ENCODE measurements around the gene GPD1.

GRCh38 chr12:50121641-50122040 lies 17.8 kb downstream of the GPD1 start:
- TF ChIP-seq POLR2A (IDR thresholded peaks at IDR 0.05), result no peak
- TF ChIP-seq, protein P1, sequence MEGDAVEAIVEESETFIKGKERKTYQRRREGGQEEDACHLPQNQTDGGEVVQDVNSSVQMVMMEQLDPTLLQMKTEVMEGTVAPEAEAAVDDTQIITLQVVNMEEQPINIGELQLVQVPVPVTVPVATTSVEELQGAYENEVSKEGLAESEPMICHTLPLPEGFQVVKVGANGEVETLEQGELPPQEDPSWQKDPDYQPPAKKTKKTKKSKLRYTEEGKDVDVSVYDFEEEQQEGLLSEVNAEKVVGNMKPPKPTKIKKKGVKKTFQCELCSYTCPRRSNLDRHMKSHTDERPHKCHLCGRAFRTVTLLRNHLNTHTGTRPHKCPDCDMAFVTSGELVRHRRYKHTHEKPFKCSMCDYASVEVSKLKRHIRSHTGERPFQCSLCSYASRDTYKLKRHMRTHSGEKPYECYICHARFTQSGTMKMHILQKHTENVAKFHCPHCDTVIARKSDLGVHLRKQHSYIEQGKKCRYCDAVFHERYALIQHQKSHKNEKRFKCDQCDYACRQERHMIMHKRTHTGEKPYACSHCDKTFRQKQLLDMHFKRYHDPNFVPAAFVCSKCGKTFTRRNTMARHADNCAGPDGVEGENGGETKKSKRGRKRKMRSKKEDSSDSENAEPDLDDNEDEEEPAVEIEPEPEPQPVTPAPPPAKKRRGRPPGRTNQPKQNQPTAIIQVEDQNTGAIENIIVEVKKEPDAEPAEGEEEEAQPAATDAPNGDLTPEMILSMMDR (IDR thresholded peaks at IDR 0.05), result no peak
